GM12864 (cell line): ENCODE results near the gene COL26A1.

Experiments
- DNase-seq: peaks from one replicate; pipeline ENCODE4 v3.0.0-alpha.2; 2011; ENCODE audit warnings: low read depth
- H3K4me3 ChIP-seq: 2 replicates; pipeline ENCODE4 v1.5.1; 2011; ENCODE audit warnings: mild to moderate bottlenecking, low read depth, low read length, control low read depth
- CTCF ChIP-seq: IDR thresholded peaks from 2 replicates; pipeline ENCODE4 v1.5.1; 2011; ENCODE audit warnings: low read depth, mild to moderate bottlenecking, moderate library complexity, low read length, control low read depth, inconsistent platforms; ENCODE audit errors: missing control alignments

COL26A1 gene

DNA sequence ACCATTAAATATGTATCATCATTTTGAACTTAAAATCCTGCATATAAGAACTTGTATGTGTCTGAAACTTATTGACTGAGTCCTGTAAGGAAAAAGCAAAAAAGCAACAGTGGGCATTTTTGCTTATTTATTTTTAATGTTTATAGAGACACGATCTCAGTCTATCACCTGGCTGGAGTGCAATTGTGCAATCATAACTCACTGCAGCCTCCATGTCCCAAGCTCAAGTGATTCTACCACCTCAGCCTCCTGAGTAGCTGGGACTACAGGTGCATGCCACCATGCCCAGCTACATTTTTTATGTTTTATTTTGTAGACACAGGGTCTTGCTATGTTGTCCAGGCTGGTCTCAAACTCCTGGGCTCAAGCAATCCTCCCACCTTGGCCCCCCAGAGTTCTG lies 234.2 kb downstream of the COL26A1 start:
- no peak for DNase-seq
- no peak for TF ChIP-seq CTCF
- no peak overlapping the region for H3K4me3 ChIP-seq

DNA sequence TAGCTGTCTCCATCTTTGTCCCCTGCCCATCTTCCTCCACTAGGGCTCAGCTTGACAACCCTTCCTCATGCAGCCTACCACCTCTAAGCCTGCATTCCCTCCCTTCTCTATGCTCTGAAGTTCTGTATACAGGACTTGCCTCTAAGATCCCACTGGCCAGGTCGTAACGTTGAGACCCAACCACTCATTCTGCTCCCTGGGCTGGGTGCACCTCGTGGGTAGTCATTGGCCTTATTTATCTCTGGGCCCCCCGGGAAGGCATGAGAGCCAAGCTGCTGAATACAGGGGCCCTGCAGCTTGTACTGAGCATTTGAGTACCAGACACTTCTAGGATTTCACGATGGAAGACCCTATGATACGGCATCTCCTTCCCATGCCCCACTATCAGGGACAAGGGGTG lies 235.3 kb downstream of the COL26A1 start:
- no peak for TF ChIP-seq CTCF
- no peak for DNase-seq
- H3K4me3 ChIP-seq = no peak overlapping the region

- no peak for DNase-seq
- no peak overlapping the region for H3K4me3 ChIP-seq
- TF ChIP-seq CTCF = no peak
These were observed 235.8 kb downstream of the COL26A1 start for GRCh38 chr7:101598422-101598985.

DNA sequence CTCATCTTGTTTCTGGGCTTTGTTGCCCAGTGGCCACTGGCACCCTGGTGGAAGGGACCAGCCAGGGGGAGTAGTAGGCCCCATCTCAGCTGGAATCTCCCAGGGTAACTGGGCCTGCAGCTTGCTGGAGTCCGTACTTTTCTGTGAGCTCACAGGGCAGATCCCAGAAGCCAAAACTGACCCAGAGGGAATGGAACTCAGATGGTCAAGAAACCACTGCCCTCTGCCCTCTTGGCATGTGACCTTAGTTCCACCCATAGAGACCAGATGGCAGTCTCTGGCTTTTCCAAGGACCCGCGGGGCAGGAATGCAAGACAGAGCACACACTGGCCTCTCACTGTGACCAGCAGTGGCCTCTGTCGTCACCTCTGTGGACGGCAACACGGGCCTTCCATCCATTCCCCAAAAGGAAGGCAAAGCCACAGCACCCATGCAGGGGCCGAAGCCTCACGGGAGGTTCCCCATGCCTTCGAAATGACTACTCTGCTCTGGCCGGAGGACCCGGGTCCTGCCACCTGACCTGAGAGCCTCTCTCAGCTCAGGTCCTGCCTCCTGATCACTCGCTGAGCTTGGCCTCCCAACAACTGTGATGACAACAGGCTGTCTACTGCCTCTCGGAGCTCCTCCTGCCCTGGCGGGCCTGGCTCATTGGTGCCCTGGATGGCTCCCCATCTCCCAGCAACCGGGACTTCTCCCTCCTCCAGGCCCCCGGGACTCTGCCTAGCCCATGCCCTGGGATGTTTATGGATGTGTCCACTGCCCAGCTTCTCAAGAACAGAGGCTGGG lies 236.5 kb downstream of the COL26A1 start:
- no peak for DNase-seq
- no peak for TF ChIP-seq CTCF
- H3K4me3 ChIP-seq = no peak overlapping the region

DNA sequence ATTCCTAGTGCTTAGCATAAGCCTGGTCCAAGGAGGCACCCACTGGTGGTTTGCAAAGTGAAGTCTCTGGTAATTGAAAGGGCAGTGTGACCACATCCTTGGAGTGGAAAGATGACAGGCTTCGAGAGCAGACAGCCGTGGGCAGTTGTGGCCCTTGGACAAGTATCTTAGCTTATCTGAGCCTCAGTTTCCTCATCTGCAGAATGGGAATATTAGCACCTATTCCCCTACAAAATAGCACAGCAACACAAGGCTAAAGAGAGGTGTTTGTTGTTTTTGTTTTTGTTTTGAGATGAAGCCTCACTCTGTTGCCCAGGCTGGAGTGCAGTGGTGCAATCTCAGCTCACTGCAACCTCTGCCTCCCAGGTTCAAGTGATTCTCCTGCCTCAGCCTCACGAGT lies 237.1 kb downstream of the COL26A1 start:
- H3K4me3 ChIP-seq = no peak overlapping the region
- no peak for TF ChIP-seq CTCF
- DNase-seq = no peak

- no peak overlapping the region for H3K4me3 ChIP-seq
- no peak for TF ChIP-seq CTCF
- DNase-seq = no peak
These were observed 239.4 kb downstream of the COL26A1 start for GRCh38 chr7:101602082-101602481.
